GM13977 (cell line): ENCODE data around the gene GGA1.
A peak's percentile ranks its signal among the peaks of the same experiment; 100 is the strongest.

Source experiments
- DNase-seq: peaks from one replicate; pipeline ENCODE4 v3.0.0; 2012; ENCODE audit warnings: low spot score
- CTCF ChIP-seq: IDR thresholded peaks from 2 replicates; pipeline ENCODE4 v1.5.1; 2012; ENCODE audit warnings: mild to moderate bottlenecking, control low read depth; ENCODE audit not compliant: insufficient read depth; ENCODE audit errors: extremely low read depth, missing control alignments
- in situ Hi-C: fragments of 300-500 bp; cut with MboI; formaldehyde crosslinking; loops from one replicate; pipeline ENCODE4 v1.12.0; 2022; ENCODE audit warnings: low sequenced_read_pairs, low pct_unique_long_range_greater_than_20kb, mixed read lengths, inconsistent platforms; ENCODE audit not compliant: unreplicated experiment

The GGA1 gene

GRCh38 chr22:37679670-37680069 lies 71.0 kb downstream of the GGA1 start:
- TF ChIP-seq CTCF, result no peak
- in situ Hi-C loops, result loop anchor here (10.0 kb wide), 1 partner anchor 55 kb away; no protein-coding TSS in a partner anchor

GRCh38 chr22:37680191-37680851 lies 71.7 kb downstream of the GGA1 start:
- in situ Hi-C loops, result no loop called here
- DNase-seq, result no peak
- no peak for TF ChIP-seq CTCF

More at GRCh38 chr22:37679670-37680069, 71.0 kb downstream of the GGA1 start:
- no peak for DNase-seq

- in situ Hi-C loops, result no loop called here
- TF ChIP-seq CTCF, result no peak
- DNase-seq, result no peak
These were observed 72.4 kb downstream of the GGA1 start for GRCh38 chr22:37681001-37681424.

GRCh38 chr22:37681556-37682049 lies 73.0 kb downstream of the GGA1 start:
- in situ Hi-C loops, result no loop called here
- TF ChIP-seq CTCF, result peak; percentile 89
- DNase-seq, result peak; percentile 79
